NCI-H2107 (cell line): ENCODE results near the gene VMAC.
A peak's percentile ranks its signal among the peaks of the same experiment; 100 is the strongest.

Experiments
- DNase-seq: peaks from one replicate; lab custom pipeline; 2025; lab: John Stamatoyannopoulos, UW

Gene VMAC

GRCh38 chr19:5931251-5931650 is 26.6 kb downstream of the VMAC start:
- DNase-seq, result no peak

- DNase-seq, result no peak
Observed at GRCh38 chr19:5932146-5932545, 27.5 kb downstream of the VMAC start.

GRCh38 chr19:5932609-5933262 is 28.1 kb downstream of the VMAC start:
- DNase-seq, result no peak

GRCh38 chr19:5933391-5934068 is 28.9 kb downstream of the VMAC start:
- no peak for DNase-seq

GRCh38 chr19:5934069-5934401 is 29.4 kb downstream of the VMAC start:
- DNase-seq, result no peak

- DNase-seq, result no peak
Observed at GRCh38 chr19:5934774-5935472, 30.3 kb downstream of the VMAC start.

GRCh38 chr19:5935473-5936291 is 31.0 kb downstream of the VMAC start:
- DNase-seq, result no peak

- no peak for DNase-seq
Observed at GRCh38 chr19:5936292-5936592, 31.6 kb downstream of the VMAC start.

GRCh38 chr19:5937550-5937949 is 32.9 kb downstream of the VMAC start:
- no peak for DNase-seq

GRCh38 chr19:5940260-5941208 is 35.9 kb downstream of the VMAC start:
- DNase-seq, result no peak

- no peak for DNase-seq
Observed at GRCh38 chr19:5941673-5942072, 37.0 kb downstream of the VMAC start.

- no peak for DNase-seq
Observed at GRCh38 chr19:5943045-5943444, 38.4 kb downstream of the VMAC start.

GRCh38 chr19:5943623-5944022 is 39.0 kb downstream of the VMAC start:
- DNase-seq, result no peak

GRCh38 chr19:5947435-5947834 is 42.8 kb downstream of the VMAC start:
- no peak for DNase-seq

GRCh38 chr19:5948752-5949564 is 44.3 kb downstream of the VMAC start:
- DNase-seq, result no peak

- peak; percentile 64 for DNase-seq
Observed at GRCh38 chr19:5949792-5950305, 45.2 kb downstream of the VMAC start.

- no peak for DNase-seq
Observed at GRCh38 chr19:5950741-5951140, 46.1 kb downstream of the VMAC start.

GRCh38 chr19:5951338-5951861 is 46.7 kb downstream of the VMAC start:
- DNase-seq, result no peak

- no peak for DNase-seq
Observed at GRCh38 chr19:5952193-5953029, 47.7 kb downstream of the VMAC start.
